Central memory CD8-positive, alpha-beta T cell (primary cell): ENCODE measurements around the gene SLAIN2.
A peak's percentile ranks its signal among the peaks of the same experiment; 100 is the strongest.

ENCODE experiments used
- ATAC-seq: fragments of 150-1000 bp; cut with Tn5 transposase; replicated peaks from 2 replicates; pipeline ENCODE4 v1.10.0; 2022; ENCODE audit warnings: mild to moderate bottlenecking, moderate FRiP score, moderate number of reproducible peaks; ENCODE audit not compliant: poor library complexity, severe bottlenecking; ENCODE audit errors: extremely low read depth
- DNase-seq, 2 donors: peaks; one replicate each; pipeline ENCODE4 v3.0.0; 2021; ENCODE audit warnings: low spot score in 2 of 2
- H3K27ac Mint-ChIP-seq: one replicate; pipeline ENCODE4 v1.8.0; 2022; ENCODE audit warnings: low read depth, mild to moderate bottlenecking, moderate library complexity, mixed read lengths
- H3K27me3 Mint-ChIP-seq: one replicate; pipeline ENCODE4 v1.8.0; 2022; ENCODE audit warnings: mixed read lengths
- H3K36me3 Mint-ChIP-seq: one replicate; pipeline ENCODE4 v1.8.0; 2022; ENCODE audit warnings: mild to moderate bottlenecking, moderate library complexity, mixed read lengths; ENCODE audit not compliant: insufficient read depth
- H3K4me1 Mint-ChIP-seq: one replicate; pipeline ENCODE4 v1.8.0; 2022; ENCODE audit warnings: mixed read lengths
- H3K4me3 Mint-ChIP-seq: one replicate; pipeline ENCODE4 v1.8.0; 2022; ENCODE audit warnings: mild to moderate bottlenecking, moderate library complexity, mixed read lengths
- H3K9me3 Mint-ChIP-seq: one replicate; pipeline ENCODE4 v1.8.0; 2022; ENCODE audit warnings: mixed read lengths

SLAIN2 gene

GRCh38 chr4:48360285-48361011 lies 19.1 kb downstream of the SLAIN2 start:
- Mint-ChIP-seq H3K36me3 (peaks cover 8% of the 10 kb centered on the region), H3K4me3 (no peak overlapping the region), H3K4me1 (peaks cover 19% of the 10 kb centered on the region), H3K27ac (peak overlapping the region; percentile 48), H3K9me3 (no peaks in the 10 kb centered on the region), H3K27me3 (no peaks in the 10 kb centered on the region)
- ATAC-seq (no peak), DNase-seq (no peak)

- Mint-ChIP-seq H3K9me3 (no peaks in the 10 kb centered on the region), H3K27me3 (no peaks in the 10 kb centered on the region), H3K4me3 (no peak overlapping the region), H3K4me1 (peaks cover 24% of the 10 kb centered on the region), H3K36me3 (peaks cover 8% of the 10 kb centered on the region), H3K27ac (peak overlapping the region; percentile 48)
- no peak for ATAC-seq
- no peak for DNase-seq
Measured at GRCh38 chr4:48361012-48361400, 19.7 kb downstream of the SLAIN2 start.

- DNase-seq: no peak
- Mint-ChIP-seq H3K9me3 (no peaks in the 10 kb centered on the region), H3K4me3 (no peak overlapping the region), H3K27ac (peak overlapping the region; percentile 35), H3K36me3 (peaks cover 2% of the 10 kb centered on the region), H3K27me3 (no peaks in the 10 kb centered on the region), H3K4me1 (peaks cover 47% of the 10 kb centered on the region)
- no peak for ATAC-seq
Measured at GRCh38 chr4:48366611-48367010, 25.3 kb downstream of the SLAIN2 start.

GRCh38 chr4:48367016-48367415 lies 25.7 kb downstream of the SLAIN2 start:
- ATAC-seq (no peak), DNase-seq (no peak)
- peaks cover 44% of the 10 kb centered on the region for H3K4me1 Mint-ChIP-seq
- H3K4me3 Mint-ChIP-seq: no peak overlapping the region
- peak overlapping the region; percentile 35 for H3K27ac Mint-ChIP-seq
- H3K9me3 Mint-ChIP-seq: no peaks in the 10 kb centered on the region
- no peaks in the 10 kb centered on the region for H3K27me3 Mint-ChIP-seq
- peaks cover 2% of the 10 kb centered on the region for H3K36me3 Mint-ChIP-seq

- no peak overlapping the region for H3K4me3 Mint-ChIP-seq
- no peaks in the 10 kb centered on the region for H3K27me3 Mint-ChIP-seq
- ATAC-seq: no peak
- DNase-seq: no peak
- H3K36me3 Mint-ChIP-seq: peaks cover 2% of the 10 kb centered on the region
- no peak overlapping the region for H3K27ac Mint-ChIP-seq
- H3K4me1 Mint-ChIP-seq: peaks cover 50% of the 10 kb centered on the region
- no peaks in the 10 kb centered on the region for H3K9me3 Mint-ChIP-seq
Measured at GRCh38 chr4:48368389-48368788, 27.1 kb downstream of the SLAIN2 start.

- Mint-ChIP-seq H3K4me1 (peaks cover 52% of the 10 kb centered on the region), H3K36me3 (peaks cover 2% of the 10 kb centered on the region), H3K9me3 (no peaks in the 10 kb centered on the region), H3K4me3 (no peak overlapping the region), H3K27ac (peak overlapping the region; percentile 45), H3K27me3 (no peaks in the 10 kb centered on the region)
- no peak for ATAC-seq
- DNase-seq: no peak
Measured at GRCh38 chr4:48369248-48369647, 27.9 kb downstream of the SLAIN2 start.

- peak overlapping the region; percentile 45 for H3K27ac Mint-ChIP-seq
- H3K4me3 Mint-ChIP-seq: no peak overlapping the region
Measured at GRCh38 chr4:48369771-48370170, 28.4 kb downstream of the SLAIN2 start.

GRCh38 chr4:48370260-48371134 lies 29.2 kb downstream of the SLAIN2 start:
- peaks cover 2% of the 10 kb centered on the region for H3K36me3 Mint-ChIP-seq
- no peaks in the 10 kb centered on the region for H3K27me3 Mint-ChIP-seq
- H3K4me3 Mint-ChIP-seq: no peak overlapping the region
- peaks cover 63% of the 10 kb centered on the region for H3K4me1 Mint-ChIP-seq
- peak overlapping the region; percentile 39 for H3K27ac Mint-ChIP-seq
- no peaks in the 10 kb centered on the region for H3K9me3 Mint-ChIP-seq
- DNase-seq: no peak
- no peak for ATAC-seq

More at GRCh38 chr4:48369771-48370170, 28.4 kb downstream of the SLAIN2 start:
- peaks cover 2% of the 10 kb centered on the region for H3K36me3 Mint-ChIP-seq
- no peak for ATAC-seq
- no peak for DNase-seq
- peaks cover 58% of the 10 kb centered on the region for H3K4me1 Mint-ChIP-seq
- no peaks in the 10 kb centered on the region for H3K9me3 Mint-ChIP-seq
- H3K27me3 Mint-ChIP-seq: no peaks in the 10 kb centered on the region

- H3K27me3 Mint-ChIP-seq: no peaks in the 10 kb centered on the region
- H3K9me3 Mint-ChIP-seq: no peaks in the 10 kb centered on the region
- peaks cover 8% of the 10 kb centered on the region for H3K36me3 Mint-ChIP-seq
- H3K4me1 Mint-ChIP-seq: peaks cover 50% of the 10 kb centered on the region
- no peak overlapping the region for H3K4me3 Mint-ChIP-seq
- H3K27ac Mint-ChIP-seq: no peak overlapping the region
- ATAC-seq: no peak
- no peak for DNase-seq
Measured at GRCh38 chr4:48372272-48372671, 30.9 kb downstream of the SLAIN2 start.

GRCh38 chr4:48375651-48376304 lies 34.4 kb downstream of the SLAIN2 start:
- H3K36me3 Mint-ChIP-seq: peaks cover 14% of the 10 kb centered on the region
- no peaks in the 10 kb centered on the region for H3K9me3 Mint-ChIP-seq
- no peak overlapping the region for H3K4me3 Mint-ChIP-seq
- no peaks in the 10 kb centered on the region for H3K27me3 Mint-ChIP-seq
- no peak overlapping the region for H3K27ac Mint-ChIP-seq
- DNase-seq (no peak), ATAC-seq (no peak)
- peaks cover 38% of the 10 kb centered on the region for H3K4me1 Mint-ChIP-seq

- Mint-ChIP-seq H3K4me1 (peaks cover 23% of the 10 kb centered on the region), H3K27me3 (no peaks in the 10 kb centered on the region), H3K9me3 (no peaks in the 10 kb centered on the region), H3K36me3 (peaks cover 32% of the 10 kb centered on the region), H3K4me3 (no peak overlapping the region), H3K27ac (peak overlapping the region; percentile 16)
- no peak for ATAC-seq
- no peak for DNase-seq
Measured at GRCh38 chr4:48379587-48380180, 38.4 kb downstream of the SLAIN2 start.

GRCh38 chr4:48380583-48381167 lies 39.3 kb downstream of the SLAIN2 start:
- Mint-ChIP-seq H3K4me3 (no peak overlapping the region), H3K27me3 (no peaks in the 10 kb centered on the region), H3K4me1 (peaks cover 14% of the 10 kb centered on the region), H3K27ac (peak overlapping the region; percentile 16), H3K36me3 (peaks cover 39% of the 10 kb centered on the region), H3K9me3 (no peaks in the 10 kb centered on the region)
- DNase-seq (no peak), ATAC-seq (no peak)
